BLaER1 (cell line): ENCODE results near the gene SEC61G.

Experiments
- H3K27ac ChIP-seq: shearing (Covaris generic); formaldehyde crosslinking; 2 replicates; pipeline ENCODE4 v1.8.1; 2022
- H3K27me3 ChIP-seq: shearing (Covaris generic); formaldehyde crosslinking; 2 replicates; pipeline ENCODE4 v1.8.1; 2022
- H3K36me3 ChIP-seq: shearing (Covaris generic); formaldehyde crosslinking; 2 replicates; pipeline ENCODE4 v1.8.1; 2022
- H3K4me1 ChIP-seq: shearing (Covaris generic); formaldehyde crosslinking; 2 replicates; pipeline ENCODE4 v1.8.1; 2022
- H3K4me2 ChIP-seq: shearing (Covaris generic); formaldehyde crosslinking; 2 replicates; pipeline ENCODE4 v1.8.1; 2022
- H3K4me3 ChIP-seq: shearing (Covaris generic); formaldehyde crosslinking; 2 replicates; pipeline ENCODE4 v1.8.1; 2022
- H3K9ac ChIP-seq: shearing (Covaris generic); formaldehyde crosslinking; 2 replicates; pipeline ENCODE4 v1.8.1; 2022
- H3K9me3 ChIP-seq: shearing (Covaris generic); formaldehyde crosslinking; 2 replicates; pipeline ENCODE4 v1.8.1; 2022
- H4K20me1 ChIP-seq: shearing (Covaris generic); formaldehyde crosslinking; 2 replicates; pipeline ENCODE4 v1.8.1; 2022
- Cebpa-rat ChIP-seq: shearing (Covaris generic); IDR thresholded peaks from 2 replicates; pipeline ENCODE4 v1.8.1; 2022

Gene SEC61G

GRCh38 chr7:54725255-54725654 lies 33.8 kb downstream of the SEC61G start:
- Histone ChIP-seq H3K36me3 (no peaks in the 10 kb centered on the region), H3K4me1 (no peaks in the 10 kb centered on the region), H3K27me3 (no peaks in the 10 kb centered on the region), H3K4me3 (no peak overlapping the region), H3K4me2 (no peak overlapping the region), H4K20me1 (no peaks in the 10 kb centered on the region), H3K9me3 (no peaks in the 10 kb centered on the region), H3K9ac (no peak overlapping the region), H3K27ac (no peak overlapping the region)
- TF ChIP-seq Cebpa-rat = no peak

GRCh38 chr7:54722502-54722901 lies 36.5 kb downstream of the SEC61G start:
- Histone ChIP-seq H3K27me3 (no peaks in the 10 kb centered on the region), H4K20me1 (no peaks in the 10 kb centered on the region), H3K9me3 (no peaks in the 10 kb centered on the region), H3K4me1 (no peaks in the 10 kb centered on the region), H3K4me2 (no peak overlapping the region), H3K9ac (no peak overlapping the region), H3K4me3 (no peak overlapping the region), H3K27ac (no peak overlapping the region), H3K36me3 (no peaks in the 10 kb centered on the region)
- no peak for TF ChIP-seq Cebpa-rat

- Histone ChIP-seq H3K4me1 (no peaks in the 10 kb centered on the region), H3K27me3 (no peaks in the 10 kb centered on the region), H3K9ac (no peak overlapping the region), H3K4me3 (no peak overlapping the region), H3K27ac (no peak overlapping the region), H3K36me3 (no peaks in the 10 kb centered on the region), H3K4me2 (no peak overlapping the region), H4K20me1 (no peaks in the 10 kb centered on the region), H3K9me3 (no peaks in the 10 kb centered on the region)
- TF ChIP-seq Cebpa-rat = no peak
Observed at GRCh38 chr7:54722026-54722425, 37.0 kb downstream of the SEC61G start.

- H3K4me3 ChIP-seq = no peak overlapping the region
- H3K36me3 ChIP-seq = no peaks in the 10 kb centered on the region
- H3K9ac ChIP-seq = no peak overlapping the region
- H3K27ac ChIP-seq = no peak overlapping the region
- H3K27me3 ChIP-seq = no peaks in the 10 kb centered on the region
- no peaks in the 10 kb centered on the region for H4K20me1 ChIP-seq
- no peaks in the 10 kb centered on the region for H3K9me3 ChIP-seq
- no peak for TF ChIP-seq Cebpa-rat
- no peak overlapping the region for H3K4me2 ChIP-seq
- H3K4me1 ChIP-seq = no peaks in the 10 kb centered on the region
Observed at GRCh38 chr7:54719974-54720373, 39.0 kb downstream of the SEC61G start.

GRCh38 chr7:54719425-54719824 lies 39.6 kb downstream of the SEC61G start:
- Histone ChIP-seq H3K9me3 (no peaks in the 10 kb centered on the region), H3K36me3 (no peaks in the 10 kb centered on the region), H3K27me3 (no peaks in the 10 kb centered on the region), H3K4me2 (no peak overlapping the region), H3K4me1 (no peaks in the 10 kb centered on the region), H3K9ac (no peak overlapping the region), H4K20me1 (no peaks in the 10 kb centered on the region), H3K27ac (no peak overlapping the region), H3K4me3 (no peak overlapping the region)
- TF ChIP-seq Cebpa-rat = no peak

GRCh38 chr7:54712820-54713219 lies 46.2 kb downstream of the SEC61G start:
- H3K4me1 ChIP-seq = no peaks in the 10 kb centered on the region
- no peak overlapping the region for H3K9ac ChIP-seq
- H3K36me3 ChIP-seq = no peaks in the 10 kb centered on the region
- H3K4me3 ChIP-seq = no peak overlapping the region
- H3K27ac ChIP-seq = no peak overlapping the region
- no peaks in the 10 kb centered on the region for H4K20me1 ChIP-seq
- no peak for TF ChIP-seq Cebpa-rat
- H3K4me2 ChIP-seq = no peak overlapping the region
- H3K9me3 ChIP-seq = peaks cover 13% of the 10 kb centered on the region
- no peaks in the 10 kb centered on the region for H3K27me3 ChIP-seq

GRCh38 chr7:54711900-54712595 lies 47.0 kb downstream of the SEC61G start:
- H3K9me3 ChIP-seq = peaks cover 16% of the 10 kb centered on the region
- no peaks in the 10 kb centered on the region for H3K4me1 ChIP-seq
- no peak overlapping the region for H3K4me2 ChIP-seq
- H3K27ac ChIP-seq = no peak overlapping the region
- H3K27me3 ChIP-seq = no peaks in the 10 kb centered on the region
- H3K36me3 ChIP-seq = no peaks in the 10 kb centered on the region
- H3K4me3 ChIP-seq = no peak overlapping the region
- no peak overlapping the region for H3K9ac ChIP-seq
- H4K20me1 ChIP-seq = no peaks in the 10 kb centered on the region
- no peak for TF ChIP-seq Cebpa-rat

- no peak for TF ChIP-seq Cebpa-rat
Observed at GRCh38 chr7:54709283-54709682, 49.7 kb downstream of the SEC61G start.

GRCh38 chr7:54705436-54705835 lies 53.6 kb downstream of the SEC61G start:
- Histone ChIP-seq H4K20me1 (no peaks in the 10 kb centered on the region), H3K36me3 (no peaks in the 10 kb centered on the region), H3K4me2 (peak overlapping the region; percentile 40), H3K4me1 (peaks cover 18% of the 10 kb centered on the region), H3K9ac (no peak overlapping the region), H3K9me3 (peaks cover 16% of the 10 kb centered on the region), H3K27ac (no peak overlapping the region), H3K27me3 (no peaks in the 10 kb centered on the region), H3K4me3 (no peak overlapping the region)
- no peak for TF ChIP-seq Cebpa-rat

More at GRCh38 chr7:54709283-54709682, 49.7 kb downstream of the SEC61G start:
- Histone ChIP-seq H3K9me3 (peaks cover 16% of the 10 kb centered on the region), H3K27ac (no peak overlapping the region), H3K4me1 (peaks cover 16% of the 10 kb centered on the region), H3K4me2 (no peak overlapping the region), H3K9ac (no peak overlapping the region), H3K27me3 (no peaks in the 10 kb centered on the region), H3K36me3 (no peaks in the 10 kb centered on the region), H4K20me1 (no peaks in the 10 kb centered on the region), H3K4me3 (no peak overlapping the region)

- Histone ChIP-seq H3K4me2 (peak overlapping the region; percentile 40), H3K27ac (no peak overlapping the region), H3K9me3 (peaks cover 16% of the 10 kb centered on the region), H3K9ac (no peak overlapping the region), H3K4me3 (no peak overlapping the region), H3K4me1 (peaks cover 18% of the 10 kb centered on the region), H3K36me3 (no peaks in the 10 kb centered on the region), H4K20me1 (no peaks in the 10 kb centered on the region), H3K27me3 (no peaks in the 10 kb centered on the region)
- TF ChIP-seq Cebpa-rat = no peak
Observed at GRCh38 chr7:54704851-54705250, 54.2 kb downstream of the SEC61G start.
